Osteocyte (in vitro differentiated cells): ENCODE results near the gene SF3A1. TPM values are rescaled to one million over a fixed set of nuclear protein-coding genes. Genes with fewer than 3 reads are reported as not detected.
A peak's percentile ranks its signal among the peaks of the same experiment; 100 is the strongest.

Experiments used
- DNase-seq: peaks from one replicate; pipeline ENCODE4 v3.0.0; 2021; ENCODE audit warnings: mixed read lengths; ENCODE audit not compliant: unreplicated experiment; ENCODE audit errors: extremely low spot score
- H3K27ac Mint-ChIP-seq: one replicate; pipeline ENCODE4 v1.8.0; 2021; ENCODE audit warnings: mild to moderate bottlenecking, mixed read lengths; ENCODE audit not compliant: unreplicated experiment
- H3K27me3 Mint-ChIP-seq: one replicate; pipeline ENCODE4 v1.8.0; 2021; ENCODE audit warnings: mixed read lengths; ENCODE audit not compliant: unreplicated experiment
- H3K36me3 Mint-ChIP-seq: one replicate; pipeline ENCODE4 v1.8.0; 2021; ENCODE audit warnings: mixed read lengths; ENCODE audit not compliant: unreplicated experiment
- H3K4me1 Mint-ChIP-seq: one replicate; pipeline ENCODE4 v1.8.0; 2021; ENCODE audit warnings: mixed read lengths; ENCODE audit not compliant: unreplicated experiment
- H3K4me3 Mint-ChIP-seq: one replicate; pipeline ENCODE4 v1.8.0; 2021; ENCODE audit warnings: mild to moderate bottlenecking, moderate library complexity, mixed read lengths; ENCODE audit not compliant: unreplicated experiment
- H3K9me3 Mint-ChIP-seq: one replicate; pipeline ENCODE4 v1.8.0; 2021; ENCODE audit warnings: mixed read lengths; ENCODE audit not compliant: unreplicated experiment
- CTCF ChIP-seq: fragments of 200-600 bp; sonication (generic); IDR thresholded peaks from 2 replicates; pipeline ENCODE4 v1.5.0; 2021; ENCODE audit warnings: antibody characterized with exemption, mild to moderate bottlenecking, moderate library complexity
- total RNA-seq: library from RNA; stranded (reverse); gene quantifications from 2 replicates; pipeline ENCODE4 v1.2.1, GENCODE V29; 2021

SF3A1 gene
- total RNA-seq, 1 donor from 2014 or later, result 170 TPM

GRCh38 chr22:30302810-30303138, 53.9 kb downstream of the SF3A1 start:
- H3K27me3 Mint-ChIP-seq, result no peaks in the 10 kb centered on the region
- H3K36me3 Mint-ChIP-seq, result peaks cover 7% of the 10 kb centered on the region
- no peak for TF ChIP-seq CTCF
- no peaks in the 10 kb centered on the region for H3K9me3 Mint-ChIP-seq
- no peak for DNase-seq
- peaks cover 49% of the 10 kb centered on the region for H3K4me1 Mint-ChIP-seq
- H3K27ac Mint-ChIP-seq, result peak overlapping the region; percentile 85
- no peak overlapping the region for H3K4me3 Mint-ChIP-seq

- H3K4me3 Mint-ChIP-seq, result no peak overlapping the region
- peak overlapping the region; percentile 85 for H3K27ac Mint-ChIP-seq
- peaks cover 10% of the 10 kb centered on the region for H3K36me3 Mint-ChIP-seq
- H3K27me3 Mint-ChIP-seq, result no peaks in the 10 kb centered on the region
- no peaks in the 10 kb centered on the region for H3K9me3 Mint-ChIP-seq
- H3K4me1 Mint-ChIP-seq, result peaks cover 49% of the 10 kb centered on the region
- no peak for TF ChIP-seq CTCF
- DNase-seq, result no peak
These were observed 54.5 kb downstream of the SF3A1 start for GRCh38 chr22:30301995-30302809.

- no peaks in the 10 kb centered on the region for H3K27me3 Mint-ChIP-seq
- H3K4me1 Mint-ChIP-seq, result peaks cover 28% of the 10 kb centered on the region
- peaks cover 17% of the 10 kb centered on the region for H3K36me3 Mint-ChIP-seq
- no peak for DNase-seq
- no peak overlapping the region for H3K27ac Mint-ChIP-seq
- H3K4me3 Mint-ChIP-seq, result no peak overlapping the region
- no peaks in the 10 kb centered on the region for H3K9me3 Mint-ChIP-seq
- no peak for TF ChIP-seq CTCF
These were observed 57.4 kb downstream of the SF3A1 start for GRCh38 chr22:30299322-30299721.

GRCh38 chr22:30297991-30298701, 58.5 kb downstream of the SF3A1 start:
- no peak for TF ChIP-seq CTCF
- H3K27ac Mint-ChIP-seq, result no peak overlapping the region
- no peak overlapping the region for H3K4me3 Mint-ChIP-seq
- peaks cover 18% of the 10 kb centered on the region for H3K36me3 Mint-ChIP-seq
- H3K4me1 Mint-ChIP-seq, result peaks cover 19% of the 10 kb centered on the region
- DNase-seq, result no peak
- no peaks in the 10 kb centered on the region for H3K27me3 Mint-ChIP-seq
- no peaks in the 10 kb centered on the region for H3K9me3 Mint-ChIP-seq

GRCh38 chr22:30297276-30297990, 59.3 kb downstream of the SF3A1 start:
- DNase-seq, result no peak
- Mint-ChIP-seq H3K27me3 (no peaks in the 10 kb centered on the region), H3K27ac (no peak overlapping the region), H3K4me1 (peaks cover 13% of the 10 kb centered on the region), H3K36me3 (peaks cover 22% of the 10 kb centered on the region), H3K4me3 (no peak overlapping the region), H3K9me3 (no peaks in the 10 kb centered on the region)
- no peak for TF ChIP-seq CTCF
